Stimulated activated CD8-positive, alpha-beta memory T cell treated with anti-CD3 and anti-CD28 coated beads, Interleukin-7, amount 100 ng/mL, for 24 hours (primary cell): ENCODE results near the gene HACD2.
A peak's percentile ranks its signal among the peaks of the same experiment; 100 is the strongest.
"Not testable (repeated sequence)": the region's sequence is repeated elsewhere in the genome, so short reads cannot be mapped to it uniquely, and the experiment has no call there.

Source experiments
- DNase-seq: peaks from one replicate; pipeline ENCODE4 v3.0.0-alpha.2; 2020; ENCODE audit warnings: low read depth

The HACD2 gene, protein sequence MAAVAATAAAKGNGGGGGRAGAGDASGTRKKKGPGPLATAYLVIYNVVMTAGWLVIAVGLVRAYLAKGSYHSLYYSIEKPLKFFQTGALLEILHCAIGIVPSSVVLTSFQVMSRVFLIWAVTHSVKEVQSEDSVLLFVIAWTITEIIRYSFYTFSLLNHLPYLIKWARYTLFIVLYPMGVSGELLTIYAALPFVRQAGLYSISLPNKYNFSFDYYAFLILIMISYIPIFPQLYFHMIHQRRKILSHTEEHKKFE

DNA sequence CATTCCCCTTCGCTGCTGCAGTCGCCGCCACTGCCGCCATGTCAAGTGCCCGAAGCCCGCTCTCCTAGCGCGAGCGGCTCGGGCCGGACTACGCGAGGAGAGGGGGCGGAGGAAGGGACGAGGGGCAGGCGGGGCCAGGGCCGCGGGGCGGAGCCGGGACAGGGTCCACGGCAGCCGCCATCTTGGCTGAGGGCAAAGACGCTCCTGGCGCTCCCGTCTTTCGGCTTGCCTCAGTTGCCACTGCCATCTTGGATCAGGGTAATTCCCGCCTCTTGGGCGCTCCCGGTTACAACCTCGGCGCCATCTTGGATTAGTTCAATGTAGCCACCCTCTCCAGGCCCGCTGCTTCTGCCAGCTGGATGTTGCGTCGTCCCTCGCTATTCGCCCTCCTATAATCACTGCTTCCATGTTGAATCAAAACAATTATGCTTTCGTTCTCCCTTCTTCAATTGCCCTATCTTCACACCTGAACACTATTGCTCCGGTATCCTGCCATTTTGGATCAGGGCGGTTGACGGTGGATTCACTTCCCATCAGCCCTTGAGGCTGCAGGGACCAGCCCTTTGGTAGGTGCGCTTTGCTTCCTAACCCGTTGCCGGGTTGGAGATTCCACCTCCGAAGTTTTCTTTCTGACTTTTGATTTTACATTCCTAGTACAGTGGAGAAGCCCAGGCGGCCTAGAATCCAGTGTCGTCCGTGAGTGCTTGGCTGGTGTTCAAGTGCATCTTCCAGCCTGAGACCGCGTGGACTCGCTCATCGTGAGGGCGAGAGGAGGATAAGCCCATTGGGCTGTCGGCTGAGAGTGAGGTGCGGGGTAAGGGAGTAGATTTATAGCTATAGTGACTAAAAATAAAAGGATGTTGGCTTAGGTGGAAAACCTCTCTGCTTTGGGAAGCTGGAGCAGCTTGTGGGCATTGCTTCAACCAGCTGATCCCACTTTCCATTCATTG is at the start of gene HACD2:
HACD2 (minus strand) TSS at position 66 of the 950 bp plus-strand sequence; CDS start at position 40, 26 bp downstream.
- peak; percentile 89 for DNase-seq

DNA sequence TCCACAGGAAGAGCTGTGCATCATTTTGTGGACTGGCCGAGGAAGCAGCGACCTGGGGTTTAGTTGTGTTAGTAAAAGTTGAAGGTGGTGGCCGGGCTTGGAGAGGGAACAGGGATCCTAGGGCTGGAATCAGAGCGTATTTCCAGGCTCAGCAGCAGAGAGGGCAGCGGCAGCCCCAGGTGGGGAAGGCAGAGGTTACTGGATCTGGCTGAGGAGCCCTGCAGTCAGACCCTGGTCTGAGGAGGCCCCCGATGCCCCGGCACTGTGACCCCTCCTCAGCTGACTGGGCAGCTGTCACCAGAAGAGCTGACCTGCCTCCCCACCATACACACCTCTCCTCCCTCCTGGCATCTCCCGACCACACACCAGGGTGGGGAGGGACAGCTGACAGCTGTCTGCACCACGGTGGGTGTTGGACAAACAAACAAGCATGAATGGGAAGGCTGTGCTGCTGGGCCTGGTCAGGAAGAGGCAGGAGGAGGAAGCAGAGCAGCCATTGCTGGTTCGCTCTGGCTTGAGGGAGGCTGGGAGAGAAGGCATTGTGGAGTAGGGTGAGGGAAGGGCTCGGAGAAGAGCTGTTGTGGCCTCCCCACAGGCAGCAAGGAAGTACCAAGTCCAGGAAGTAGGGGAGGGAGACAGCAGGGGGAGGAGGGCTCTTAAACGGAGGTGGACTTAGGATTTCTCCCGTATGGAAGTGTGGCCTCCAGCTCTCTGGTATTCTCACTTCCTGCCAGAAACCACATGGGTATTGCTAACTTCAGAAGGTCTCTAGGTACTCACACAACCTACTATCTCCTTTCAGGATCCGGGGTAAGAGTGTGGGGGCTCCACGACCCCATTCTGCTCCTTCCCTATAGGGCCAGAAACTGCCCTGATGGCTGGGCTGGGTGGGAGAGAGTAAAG is 49.5 kb upstream of the HACD2 start:
- no peak for DNase-seq

DNA sequence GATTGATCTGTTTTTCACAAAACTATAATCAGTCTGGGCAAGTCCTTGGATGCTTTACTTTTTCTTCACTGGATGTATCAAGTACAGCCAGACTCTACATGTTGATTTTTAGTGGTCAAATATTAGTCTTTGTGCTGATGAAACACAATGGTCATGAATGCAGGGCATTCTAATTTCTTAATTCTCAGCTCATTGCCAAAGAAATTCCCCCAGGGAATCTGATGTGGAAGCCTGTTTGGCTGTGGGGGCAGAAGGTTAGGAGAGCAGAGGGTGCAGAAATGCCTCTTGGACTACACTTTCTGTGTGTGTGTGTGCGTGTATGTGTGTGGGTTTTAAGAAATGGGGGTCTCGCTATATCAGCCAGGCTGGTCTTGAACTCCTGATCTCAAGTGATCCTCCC is 48.7 kb upstream of the HACD2 start:
- DNase-seq, result no peak

DNA sequence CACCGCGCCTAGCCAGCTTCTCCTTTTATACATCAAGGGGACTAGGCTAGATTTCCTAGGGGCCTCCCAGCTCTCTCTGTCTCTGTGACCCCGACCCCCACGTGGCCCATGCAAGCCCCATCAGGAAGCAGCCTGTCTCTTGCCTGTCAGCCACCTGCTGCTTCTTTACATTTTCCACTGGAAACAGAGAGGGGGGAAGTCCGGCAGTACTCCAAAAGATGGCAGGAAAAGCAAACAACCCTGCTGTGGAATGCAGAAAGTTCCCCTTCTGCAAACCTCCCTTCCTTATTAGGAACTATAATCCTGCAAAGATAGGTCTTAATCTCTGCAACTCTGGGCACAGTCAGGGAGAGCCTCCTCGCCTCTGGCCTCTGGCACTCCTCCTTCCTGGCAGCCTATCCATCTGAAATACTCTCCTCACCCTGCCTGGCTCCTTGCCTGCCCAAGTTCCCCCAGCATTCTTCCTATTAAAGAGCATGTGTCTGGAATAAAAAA is 47.4 kb upstream of the HACD2 start:
- no peak for DNase-seq

DNA sequence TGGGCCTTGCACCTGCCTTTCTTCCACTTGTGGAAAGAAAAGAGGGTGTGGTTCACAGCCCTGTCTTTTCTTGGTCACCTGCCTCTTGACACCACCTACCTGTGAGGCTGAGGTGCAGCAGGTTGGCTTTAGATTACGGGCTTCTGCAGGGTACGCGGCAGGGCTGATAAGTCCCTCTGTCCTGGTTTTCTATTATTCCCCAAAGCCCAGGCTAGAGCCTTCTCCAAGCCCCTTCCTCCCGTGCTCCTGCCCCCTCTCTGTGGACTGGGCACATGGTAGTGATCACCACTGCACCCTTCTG is 44.8 kb upstream of the HACD2 start:
- no peak for DNase-seq

DNA sequence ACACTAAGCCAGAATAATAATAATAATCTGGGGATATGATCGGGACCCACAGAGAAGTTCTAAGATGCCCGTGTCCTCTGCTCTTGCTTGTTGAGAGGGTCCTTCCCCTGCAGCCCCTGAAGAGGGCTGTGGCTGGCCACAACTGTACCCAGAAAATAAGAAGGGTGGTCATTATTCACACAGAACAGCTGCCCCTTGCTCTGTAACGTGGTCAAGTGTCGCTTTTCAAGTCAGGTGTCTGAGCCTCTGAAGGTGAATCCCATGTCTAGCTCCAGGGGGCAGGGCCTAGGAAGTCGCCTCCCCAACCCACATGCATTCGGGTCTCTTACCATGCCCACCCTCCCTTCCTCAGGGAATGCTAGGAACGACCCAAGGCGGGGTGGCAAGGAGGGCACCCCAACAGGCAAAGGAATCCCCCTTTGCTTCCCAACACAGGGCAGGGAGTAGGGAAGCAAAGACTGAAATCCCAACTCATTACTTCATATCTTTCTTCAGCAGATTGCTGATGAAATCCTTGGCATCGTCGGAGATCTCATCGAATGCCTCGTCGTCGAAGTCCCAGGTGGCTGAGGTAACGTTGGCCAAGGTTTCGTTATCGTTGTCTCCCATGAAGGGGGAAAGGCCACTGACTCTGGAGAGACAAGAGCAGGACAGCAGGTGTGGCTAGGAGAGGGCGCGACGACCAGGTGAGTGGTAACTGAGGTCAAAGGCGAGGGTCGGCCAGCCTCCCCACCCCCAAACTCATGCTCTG is 44.3 kb upstream of the HACD2 start:
- DNase-seq, result no peak

DNA sequence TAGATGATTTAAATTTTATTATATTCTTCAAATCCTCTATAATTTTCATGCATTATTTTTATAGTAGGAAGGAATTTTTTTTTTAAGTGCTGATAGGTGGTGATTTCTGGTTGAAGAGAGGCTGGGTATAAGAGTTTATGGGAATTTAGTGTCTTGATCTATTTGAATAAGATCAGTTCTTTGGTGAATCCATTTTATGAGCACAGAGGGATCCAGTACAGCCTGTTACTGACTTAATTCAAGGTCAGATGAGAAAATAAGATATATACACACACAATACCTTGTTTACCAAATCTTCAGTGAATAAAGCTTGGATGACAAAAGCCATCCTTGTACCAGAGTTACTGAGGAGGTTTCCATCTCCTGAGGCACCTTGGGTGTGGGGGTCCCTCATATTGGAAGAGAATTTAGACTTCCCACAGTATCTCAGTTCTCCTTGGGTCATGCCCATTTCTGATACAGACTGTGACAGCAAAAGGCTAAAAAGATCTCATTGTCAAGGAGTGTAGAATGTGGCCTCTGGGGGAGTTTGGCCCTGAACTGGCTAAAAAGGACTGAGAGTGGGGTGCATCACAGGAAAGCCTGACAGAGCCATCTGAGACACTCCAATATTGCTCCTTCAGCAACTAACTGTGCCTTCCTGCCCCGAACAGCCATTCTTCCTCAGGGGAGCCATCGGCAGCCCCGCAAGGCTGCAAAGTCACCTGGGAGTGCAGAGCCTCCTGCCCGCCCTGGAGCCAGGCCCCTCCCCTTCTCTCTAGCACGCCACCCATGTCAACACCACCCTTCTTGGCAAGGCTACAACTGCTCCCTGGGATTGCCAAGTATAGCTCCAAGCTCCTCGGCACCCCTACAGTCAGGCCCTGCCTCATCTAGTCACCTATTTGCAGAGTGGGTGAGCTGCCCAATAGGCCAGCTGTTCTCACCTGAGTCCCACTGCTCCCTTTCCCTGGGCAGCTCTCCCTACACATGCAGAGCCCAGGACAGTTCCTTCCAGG is 43.1 kb upstream of the HACD2 start:
- DNase-seq, result no peak

DNA sequence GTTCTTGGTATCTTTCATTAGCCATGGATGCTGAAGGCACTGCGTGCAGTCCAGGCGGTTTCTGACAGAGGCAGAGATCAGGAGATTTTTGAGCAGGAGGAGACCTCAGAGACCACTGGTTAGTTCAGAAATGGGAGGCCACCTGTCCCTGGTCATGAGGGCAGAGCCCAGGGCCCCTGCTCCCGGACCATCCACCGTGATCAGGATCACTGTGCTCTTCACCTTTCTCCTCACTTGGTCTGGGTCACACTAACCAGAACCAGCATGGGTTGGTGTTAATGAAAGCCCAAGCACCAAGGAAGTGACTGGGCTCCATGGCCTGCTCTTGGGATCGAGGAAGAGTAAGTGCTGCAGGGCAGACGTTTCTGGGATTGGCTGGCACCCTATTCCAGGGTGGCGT is 42.0 kb upstream of the HACD2 start:
- no peak for DNase-seq

DNA sequence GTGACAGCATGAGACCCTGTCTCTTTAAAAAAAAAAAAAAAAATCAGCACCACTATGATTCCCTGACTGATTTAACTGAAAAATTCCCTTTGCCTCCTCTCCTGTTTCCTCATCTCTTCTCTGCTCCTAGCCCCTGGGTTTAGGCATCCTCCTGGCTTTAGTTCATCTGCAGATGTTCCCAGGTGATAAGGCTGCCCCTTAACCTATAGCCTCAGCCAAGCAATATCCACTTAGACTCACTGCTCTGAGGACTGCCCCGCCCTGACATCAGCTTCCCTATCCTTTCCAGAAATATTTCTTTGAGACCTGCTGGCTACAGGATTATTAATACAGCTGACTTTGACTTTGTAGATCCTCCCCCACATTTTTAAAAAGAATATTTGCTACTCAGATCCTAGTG is 39.4 kb upstream of the HACD2 start:
- no peak for DNase-seq

DNA sequence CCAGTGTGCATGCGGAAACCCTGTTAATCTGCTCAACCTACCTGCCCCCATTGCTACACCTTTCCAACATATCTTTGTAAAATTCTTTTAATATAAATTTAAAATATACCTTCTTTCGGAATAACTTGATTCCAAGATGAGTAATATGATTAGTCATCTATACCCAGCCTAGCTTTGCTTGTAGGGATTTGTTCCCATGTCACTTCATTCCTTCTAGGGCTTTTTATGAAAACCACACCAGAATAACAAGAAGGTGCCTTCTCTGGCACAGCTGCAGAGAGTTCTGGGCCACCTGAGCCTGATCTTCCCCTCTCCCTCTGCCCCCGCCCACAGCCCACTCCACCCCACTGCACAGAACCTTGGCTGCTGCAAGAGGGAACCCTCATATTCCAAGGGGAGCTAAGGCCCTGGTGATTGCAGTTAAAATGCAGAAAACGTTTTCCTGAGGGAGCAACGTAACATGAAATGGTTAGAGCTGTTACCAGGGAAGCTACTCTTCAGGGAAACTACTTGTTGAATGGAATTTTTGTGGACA is 38.6 kb upstream of the HACD2 start:
- DNase-seq, result no peak

DNA sequence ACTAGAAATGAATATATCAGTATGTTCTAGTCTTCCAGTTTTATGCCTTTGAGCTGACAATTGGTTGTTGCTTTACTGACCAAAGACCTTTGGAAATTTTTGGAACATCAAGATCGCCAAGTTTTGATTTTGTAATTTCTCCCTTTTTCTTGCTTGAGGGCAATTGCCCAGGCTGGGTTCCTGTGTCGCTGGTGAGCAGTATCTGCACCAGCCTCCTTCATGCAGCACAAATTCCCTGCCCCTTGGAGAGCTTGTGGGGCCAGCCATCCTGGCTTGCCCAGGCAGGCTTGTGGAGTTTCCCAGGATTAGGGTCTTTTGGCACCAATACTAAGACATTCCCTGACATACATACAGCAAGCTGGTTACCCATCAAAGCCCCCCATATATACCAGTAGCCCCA is 37.9 kb upstream of the HACD2 start:
- no peak for DNase-seq

DNA sequence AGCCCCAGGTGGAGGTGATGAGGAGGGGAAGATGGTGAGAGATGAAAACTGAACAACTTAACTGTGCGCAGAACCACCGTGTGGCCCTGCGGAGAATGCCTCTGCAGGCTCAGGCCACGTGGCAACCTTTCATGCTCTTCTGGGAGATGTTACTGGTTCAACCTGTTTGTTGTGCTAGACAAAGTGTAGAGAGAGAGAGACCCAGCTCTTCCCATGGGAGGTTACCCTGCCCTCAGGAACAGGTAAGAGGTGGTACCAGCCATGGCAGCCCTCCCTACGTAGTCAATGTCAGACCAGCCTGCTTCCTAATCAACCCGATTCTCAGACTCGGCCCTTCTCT is 37.0 kb upstream of the HACD2 start:
- no peak for DNase-seq

DNA sequence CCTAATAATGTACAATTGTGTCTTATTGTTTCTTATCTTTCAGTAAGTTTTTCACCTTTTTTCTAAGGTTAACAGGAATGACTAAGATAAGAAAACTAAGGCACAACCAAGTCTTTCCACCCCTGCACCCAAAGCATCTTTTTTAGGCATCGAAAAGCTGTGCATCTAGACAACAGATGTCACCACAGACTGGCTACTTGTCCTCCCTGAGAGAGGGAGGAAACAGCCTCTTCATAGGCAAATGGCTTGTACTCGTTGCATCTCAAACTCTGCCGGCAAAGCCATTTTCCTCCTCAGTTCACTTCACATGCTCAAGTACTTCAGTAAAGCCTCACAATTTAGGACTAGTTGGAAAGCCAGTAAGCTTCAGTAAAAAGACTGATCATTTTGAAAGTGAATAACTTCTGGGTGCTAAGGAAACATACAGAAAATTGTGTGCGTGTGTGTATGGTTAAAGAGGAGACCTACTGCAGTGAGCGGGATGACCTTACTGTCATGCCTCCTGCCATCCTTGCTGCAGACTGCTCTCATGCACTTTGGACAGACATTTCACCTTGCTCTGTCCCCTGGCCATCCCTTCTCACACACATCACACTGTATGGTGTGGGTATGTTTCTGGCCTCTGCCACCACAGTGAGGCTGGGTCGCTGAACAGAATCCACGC is 36.5 kb upstream of the HACD2 start:
- DNase-seq, result no peak

DNA sequence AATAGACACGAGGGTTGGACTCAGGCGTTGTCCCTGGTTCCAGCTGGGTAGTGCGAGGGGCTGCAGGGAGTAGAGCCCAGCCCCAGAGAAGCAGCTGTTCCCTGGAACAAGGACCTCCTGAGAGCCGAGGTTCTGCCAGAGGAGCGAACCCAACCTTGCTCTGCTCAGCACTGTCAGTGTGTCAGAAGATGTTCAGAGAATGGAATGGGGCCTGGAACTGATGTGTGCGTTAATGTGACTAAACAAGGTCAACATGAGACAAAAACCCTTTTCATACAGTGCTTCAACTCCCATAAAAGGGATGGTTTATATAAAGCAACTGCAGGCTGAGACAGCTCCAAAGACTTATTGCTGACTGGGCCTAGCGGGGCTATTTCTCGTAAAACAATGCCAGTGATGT is 35.5 kb upstream of the HACD2 start:
- DNase-seq, result no peak

DNA sequence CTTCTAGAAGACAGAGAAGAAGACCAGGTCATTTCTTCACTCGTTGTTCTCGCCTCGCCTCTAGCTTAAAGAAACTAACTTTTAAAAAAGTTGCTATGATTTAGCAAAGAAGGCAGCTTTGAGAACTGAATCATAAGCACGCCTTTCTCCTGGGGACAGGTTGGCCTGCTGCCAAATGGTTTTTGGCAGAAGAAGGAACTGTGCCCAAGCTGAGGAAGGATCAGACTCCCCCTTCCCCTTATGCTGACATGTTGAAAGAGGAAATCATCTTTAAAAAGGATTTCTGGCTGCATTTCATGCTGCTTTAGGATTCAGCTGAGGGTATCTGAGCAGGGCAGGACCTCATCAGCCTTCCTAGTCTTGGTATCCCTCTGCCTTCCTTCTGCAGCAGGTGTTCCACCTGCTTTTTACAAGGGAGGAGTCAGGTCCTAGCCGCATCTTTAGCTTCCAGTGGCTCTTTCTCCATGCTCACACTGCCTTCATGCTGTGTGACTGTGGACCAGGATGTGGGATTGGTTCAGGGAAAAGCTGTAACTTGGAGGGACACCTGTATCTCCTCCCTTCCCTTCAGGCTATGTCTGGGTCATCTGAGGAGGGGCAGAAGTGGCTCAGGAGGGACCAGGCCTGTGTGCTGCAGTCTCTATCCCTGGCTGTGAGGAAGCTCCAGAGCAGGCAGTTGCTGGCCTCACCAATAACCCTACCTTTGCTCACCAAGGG is 34.1 kb upstream of the HACD2 start:
- DNase-seq, result no peak

DNA sequence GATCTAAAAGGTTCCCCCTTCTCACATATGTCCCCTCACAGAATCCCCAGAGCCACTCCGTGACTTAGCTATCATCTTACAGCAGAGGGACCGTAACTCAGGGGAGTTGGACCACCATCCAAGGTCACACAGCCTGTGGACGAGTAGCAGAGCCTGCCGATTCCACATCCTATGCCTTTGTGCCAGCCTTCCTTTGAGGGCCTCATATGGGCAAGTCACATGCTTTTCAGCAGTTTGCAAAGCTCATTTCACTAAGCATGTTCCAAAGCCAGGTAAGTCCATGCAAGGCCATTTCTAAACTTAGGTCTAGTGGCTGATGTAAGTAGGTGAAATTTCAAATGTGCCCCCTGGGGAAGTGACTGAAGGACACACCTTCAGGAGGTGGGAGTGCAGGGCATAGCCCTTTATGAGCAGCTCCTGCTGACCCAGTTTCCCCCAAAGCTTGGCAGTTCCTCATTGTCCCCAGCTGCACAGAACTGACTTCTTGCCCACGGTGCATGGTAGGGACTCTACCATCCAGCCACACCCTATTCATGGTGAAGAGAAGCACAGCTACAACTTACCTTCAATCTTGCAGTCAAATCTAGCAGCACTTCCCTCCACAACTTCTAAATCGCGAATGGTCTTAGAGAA is 33.3 kb upstream of the HACD2 start:
- no peak for DNase-seq

DNA sequence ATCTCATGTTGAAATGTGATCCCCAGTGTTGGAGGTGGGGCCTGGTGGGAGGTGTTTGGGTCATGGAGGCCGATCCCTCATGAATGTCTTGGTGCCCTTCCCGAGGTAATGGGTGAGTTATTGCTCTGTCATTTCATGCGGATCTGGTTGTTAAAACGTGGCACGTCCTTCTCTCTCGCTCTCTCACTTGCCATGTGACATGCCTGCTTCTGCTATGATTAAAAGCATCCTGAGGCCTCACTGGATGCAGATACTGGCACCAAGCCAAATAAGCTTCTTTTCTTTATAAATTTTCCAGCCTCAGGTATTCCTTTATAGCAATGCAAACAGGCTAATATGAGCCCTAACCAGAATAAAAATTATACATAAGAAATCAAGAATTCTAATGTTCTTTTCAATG is 31.7 kb upstream of the HACD2 start:
- DNase-seq, result no peak

DNA sequence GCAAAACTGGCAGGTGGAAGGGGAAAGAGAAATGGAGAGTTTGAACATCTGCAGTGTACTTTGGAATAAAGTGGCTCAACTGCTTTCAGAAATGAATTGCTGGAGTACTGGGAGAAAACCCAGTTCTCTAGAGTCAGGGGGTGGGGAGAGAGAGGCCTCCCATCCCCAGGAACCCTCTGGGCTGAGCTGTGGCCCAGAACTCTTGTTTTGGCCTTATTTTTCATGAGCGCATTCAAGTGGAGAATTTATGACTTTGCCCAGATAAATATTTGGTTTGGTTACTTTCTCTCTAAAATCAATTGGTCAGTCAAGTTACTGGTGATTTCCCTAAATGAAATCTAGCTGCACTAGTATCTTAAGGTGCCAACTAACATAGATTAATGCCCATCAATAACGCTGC is 28.7 kb upstream of the HACD2 start:
- DNase-seq, result no peak

DNA sequence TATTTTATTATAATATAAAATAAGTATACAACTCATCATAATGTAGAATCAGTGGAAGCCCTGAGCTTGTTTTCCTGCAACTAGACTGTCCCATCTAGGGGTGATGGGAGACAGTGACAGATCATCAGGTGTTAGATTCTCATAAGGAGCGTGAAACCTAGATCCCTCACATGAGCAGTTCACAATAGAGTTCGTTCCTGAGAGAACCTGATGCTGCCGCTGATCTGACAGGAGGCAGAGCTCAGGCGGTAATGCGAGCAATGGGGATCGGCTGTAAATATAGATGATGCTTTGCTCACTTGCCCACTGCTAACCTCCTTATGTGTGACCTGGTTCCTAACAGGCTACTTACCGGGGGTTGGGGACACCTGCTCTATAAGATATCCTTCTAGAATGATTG is 26.8 kb upstream of the HACD2 start:
- not testable (repeated sequence) for DNase-seq
